Stimulated activated naive CD8-positive, alpha-beta T cell treated with anti-CD3 and anti-CD28 coated beads, Interleukin-15, amount 100 ng/mL, for 72 hours (primary cell): Measurements from ENCODE around the gene MSH5.
"Not testable (repeated sequence)": the region's sequence is repeated elsewhere in the genome, so short reads cannot be mapped to it uniquely, and the experiment has no call there.

Source experiments
- ATAC-seq: fragments of 150-1000 bp; cut with Tn5 transposase; 2 replicates; pipeline ENCODE4 v1.10.0; 2021; ENCODE audit warnings: mild to moderate bottlenecking, moderate library complexity
- DNase-seq, 2 donors: peaks; one replicate each; pipeline ENCODE4 v3.0.0; 2021 to 2022
- H3K27ac Mint-ChIP-seq, 2 donors: one replicate each; pipeline ENCODE4 v1.8.0; 2022; ENCODE audit warnings: mild to moderate bottlenecking in 2 of 2, mixed read lengths in 2 of 2, moderate library complexity in 2 of 2
- H3K27me3 Mint-ChIP-seq: one replicate; pipeline ENCODE4 v1.8.0; 2022; ENCODE audit warnings: mixed read lengths
- H3K4me1 Mint-ChIP-seq: one replicate; pipeline ENCODE4 v1.8.0; 2022; ENCODE audit warnings: mild to moderate bottlenecking, mixed read lengths
- H3K4me3 Mint-ChIP-seq, 2 donors: one replicate each; pipeline ENCODE4 v1.8.0; 2022; ENCODE audit warnings: mild to moderate bottlenecking in 2 of 2, mixed read lengths in 2 of 2, moderate library complexity in 1 of 2
- H3K9me3 Mint-ChIP-seq, 2 donors: one replicate each; pipeline ENCODE4 v1.8.0; 2022; ENCODE audit warnings: mixed read lengths in 2 of 2

Gene MSH5

GRCh38 chr6:31707701-31708100 lies 32.1 kb upstream of the MSH5 start:
- peaks cover 7% of the 10 kb centered on the region for H3K27me3 Mint-ChIP-seq
- no peaks in the 10 kb centered on the region for H3K9me3 Mint-ChIP-seq
- no peak overlapping the region for H3K27ac Mint-ChIP-seq
- no peak for DNase-seq
- peaks cover 15% of the 10 kb centered on the region for H3K4me1 Mint-ChIP-seq
- no peak for ATAC-seq
- no peak overlapping the region for H3K4me3 Mint-ChIP-seq

DNA sequence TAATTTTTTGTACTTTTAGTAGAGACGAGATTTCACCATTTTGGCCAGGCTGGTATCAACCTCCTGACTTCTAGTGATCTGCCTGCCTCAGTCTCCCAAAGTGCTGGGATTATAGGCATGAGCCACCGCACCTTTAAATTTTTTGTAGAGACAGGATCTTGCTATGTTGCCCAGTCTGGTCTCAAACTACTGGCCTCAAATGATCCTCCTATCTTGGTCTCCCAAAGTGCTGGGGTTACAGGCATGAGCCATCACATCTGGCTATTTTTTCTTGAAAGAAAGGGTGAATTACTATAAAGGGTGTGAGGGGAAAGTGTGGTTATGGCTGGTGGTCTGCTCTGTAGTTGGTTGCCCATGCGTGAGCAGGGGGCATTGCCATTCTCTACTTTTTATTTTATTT lies 31.6 kb upstream of the MSH5 start:
- no peak overlapping the region for H3K27ac Mint-ChIP-seq
- no peaks in the 10 kb centered on the region for H3K9me3 Mint-ChIP-seq
- ATAC-seq (no peak), DNase-seq (no peak)
- H3K27me3 Mint-ChIP-seq: peaks cover 7% of the 10 kb centered on the region
- peaks cover 14% of the 10 kb centered on the region for H3K4me1 Mint-ChIP-seq
- no peak overlapping the region for H3K4me3 Mint-ChIP-seq

GRCh38 chr6:31709157-31709556 lies 30.6 kb upstream of the MSH5 start:
- not testable (repeated sequence) for H3K9me3 Mint-ChIP-seq, ATAC-seq, H3K27me3 Mint-ChIP-seq, DNase-seq, H3K27ac Mint-ChIP-seq, H3K4me3 Mint-ChIP-seq
- peaks cover 12% of the 10 kb centered on the region for H3K4me1 Mint-ChIP-seq

- no peak for ATAC-seq
- no peak overlapping the region for H3K4me3 Mint-ChIP-seq
- peaks cover 7% of the 10 kb centered on the region for H3K27me3 Mint-ChIP-seq
- H3K9me3 Mint-ChIP-seq: no peaks in the 10 kb centered on the region
- H3K27ac Mint-ChIP-seq: peak overlapping the region; percentile 43 to 73
- H3K4me1 Mint-ChIP-seq: peaks cover 14% of the 10 kb centered on the region
- DNase-seq: no peak
Measured at GRCh38 chr6:31710523-31711219, 29.1 kb upstream of the MSH5 start.

GRCh38 chr6:31711233-31711632 lies 28.6 kb upstream of the MSH5 start:
- Mint-ChIP-seq H3K4me3 (no peak overlapping the region), H3K27me3 (peaks cover 7% of the 10 kb centered on the region), H3K4me1 (peaks cover 14% of the 10 kb centered on the region), H3K9me3 (no peaks in the 10 kb centered on the region), H3K27ac (peak overlapping the region in 1 of 2 donors; percentile 43)
- DNase-seq (no peak), ATAC-seq (no peak)

GRCh38 chr6:31712296-31712695 lies 27.5 kb upstream of the MSH5 start:
- H3K9me3 Mint-ChIP-seq: no peaks in the 10 kb centered on the region
- no peak overlapping the region for H3K4me3 Mint-ChIP-seq
- ATAC-seq (peak; percentile 64), DNase-seq (no peak)
- peaks cover 7% of the 10 kb centered on the region for H3K27me3 Mint-ChIP-seq
- peaks cover 14% of the 10 kb centered on the region for H3K4me1 Mint-ChIP-seq
- H3K27ac Mint-ChIP-seq: no peak overlapping the region

DNA sequence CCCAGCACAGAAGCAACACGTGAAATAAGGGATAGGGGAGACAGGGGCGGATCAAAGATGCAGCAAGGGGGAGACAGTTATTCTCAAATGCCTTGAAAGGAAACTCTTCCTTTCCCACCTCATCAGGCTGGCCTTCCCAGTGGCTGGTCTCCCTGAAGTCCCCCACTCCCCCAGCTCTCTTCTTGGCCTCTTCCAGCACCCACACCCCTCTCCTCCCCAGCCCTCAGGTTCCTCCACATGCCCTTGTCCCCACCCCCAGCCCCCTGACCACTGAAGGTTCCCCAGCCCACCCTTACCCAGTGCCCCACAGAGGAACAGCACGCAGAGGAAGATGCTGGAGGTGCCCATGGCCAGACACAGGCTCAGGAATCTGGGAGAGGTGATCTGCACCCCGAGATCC lies 26.3 kb upstream of the MSH5 start:
- H3K4me1 Mint-ChIP-seq: peaks cover 14% of the 10 kb centered on the region
- no peaks in the 10 kb centered on the region for H3K9me3 Mint-ChIP-seq
- H3K4me3 Mint-ChIP-seq: no peak overlapping the region
- DNase-seq: no peak
- no peak for ATAC-seq
- H3K27ac Mint-ChIP-seq: no peak overlapping the region
- H3K27me3 Mint-ChIP-seq: peaks cover 7% of the 10 kb centered on the region

DNA sequence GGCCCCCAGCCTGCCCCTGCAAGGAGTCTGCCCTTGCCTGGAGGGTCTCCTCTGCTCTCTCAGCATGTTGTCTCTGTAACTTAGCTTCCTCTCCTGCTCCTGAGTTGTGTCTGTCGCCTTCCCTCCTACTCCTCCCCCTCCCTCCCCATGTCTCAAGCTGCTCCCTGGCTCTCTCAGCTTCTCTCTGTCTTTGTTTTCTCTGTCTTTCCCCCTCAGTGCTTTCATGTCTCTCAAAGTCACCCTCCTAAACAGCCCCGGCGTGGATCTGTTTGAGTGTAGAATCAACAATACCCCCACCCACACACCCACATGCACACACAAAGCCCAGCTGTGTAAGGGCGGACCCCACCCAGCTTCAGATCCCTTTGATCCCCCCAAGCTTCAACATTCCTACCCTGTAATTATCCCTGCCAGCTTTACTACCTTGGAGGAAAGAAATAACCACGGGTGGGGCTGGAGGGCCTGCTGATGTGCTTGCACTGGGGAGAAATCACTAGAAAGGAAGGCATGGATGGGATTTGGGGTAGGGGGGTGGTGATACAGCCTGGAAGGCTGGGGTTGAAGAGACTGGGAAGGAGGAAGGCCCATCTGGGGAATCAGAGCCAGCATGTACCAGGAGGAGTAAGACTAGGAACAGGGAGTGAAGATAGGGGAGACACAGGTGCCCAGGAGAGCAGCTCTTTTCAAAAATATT lies 25.7 kb upstream of the MSH5 start:
- Mint-ChIP-seq H3K4me1 (peaks cover 14% of the 10 kb centered on the region), H3K9me3 (no peaks in the 10 kb centered on the region), H3K27me3 (peaks cover 7% of the 10 kb centered on the region), H3K4me3 (no peak overlapping the region), H3K27ac (peak overlapping the region in 1 of 2 donors; percentile 84)
- DNase-seq (no peak), ATAC-seq (no peak)

- H3K9me3 Mint-ChIP-seq: no peaks in the 10 kb centered on the region
- H3K27me3 Mint-ChIP-seq: peaks cover 7% of the 10 kb centered on the region
- no peak within 1 kb of the TSS for H3K4me3 Mint-ChIP-seq
- H3K4me1 Mint-ChIP-seq: peaks cover 14% of the 10 kb centered on the region
- no peak for DNase-seq
- no peak for ATAC-seq
- H3K27ac Mint-ChIP-seq: peak within 1 kb of the TSS in 1 of 2 donors; percentile 84
Measured at GRCh38 chr6:31715022-31715958, 24.5 kb upstream of the MSH5 start, which contains the start of gene LY6G6D. Gene LY6G6D, plus strand, starts transcription at chr6:31715348. Its CDS starts 8 bp downstream, at chr6:31715356.

- ATAC-seq (no peak), DNase-seq (no peak)
- Mint-ChIP-seq H3K4me1 (peaks cover 8% of the 10 kb centered on the region), H3K27me3 (peaks cover under 1% of the 10 kb centered on the region), H3K9me3 (no peaks in the 10 kb centered on the region), H3K4me3 (no peak overlapping the region), H3K27ac (no peak overlapping the region)
Measured at GRCh38 chr6:31717499-31718222, 22.1 kb upstream of the MSH5 start.

DNA sequence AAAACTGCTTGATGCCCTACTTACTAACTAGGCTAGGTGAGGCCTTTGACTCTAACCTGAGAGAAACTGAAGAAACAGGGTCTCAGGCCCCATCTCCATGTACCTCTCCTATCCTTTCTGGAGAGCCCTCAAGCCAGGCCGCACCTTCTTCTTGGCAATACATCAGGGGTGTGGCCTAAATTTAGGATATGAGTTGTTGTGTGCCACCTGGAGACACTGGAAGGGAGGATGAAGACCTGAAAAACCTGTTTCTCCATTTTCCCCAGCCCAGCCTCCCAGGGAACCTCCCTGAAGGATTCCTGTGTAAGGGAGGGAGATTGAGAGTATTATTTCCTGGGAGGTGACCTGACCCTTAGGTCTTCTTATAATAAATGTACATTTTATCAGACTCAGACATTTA lies 21.5 kb upstream of the MSH5 start:
- no peak for ATAC-seq

GRCh38 chr6:31719001-31719400 lies 20.8 kb upstream of the MSH5 start:
- DNase-seq: no peak
- H3K27ac Mint-ChIP-seq: no peak overlapping the region
- H3K4me3 Mint-ChIP-seq: no peak overlapping the region
- H3K4me1 Mint-ChIP-seq: peaks cover 15% of the 10 kb centered on the region
- H3K27me3 Mint-ChIP-seq: no peaks in the 10 kb centered on the region
- ATAC-seq: no peak
- no peaks in the 10 kb centered on the region for H3K9me3 Mint-ChIP-seq

More for the DNA sequence above, 21.5 kb upstream of the MSH5 start:
- Mint-ChIP-seq H3K4me3 (no peak overlapping the region), H3K27ac (no peak overlapping the region), H3K27me3 (no peaks in the 10 kb centered on the region), H3K9me3 (no peaks in the 10 kb centered on the region), H3K4me1 (peaks cover 11% of the 10 kb centered on the region)
- no peak for DNase-seq

DNA sequence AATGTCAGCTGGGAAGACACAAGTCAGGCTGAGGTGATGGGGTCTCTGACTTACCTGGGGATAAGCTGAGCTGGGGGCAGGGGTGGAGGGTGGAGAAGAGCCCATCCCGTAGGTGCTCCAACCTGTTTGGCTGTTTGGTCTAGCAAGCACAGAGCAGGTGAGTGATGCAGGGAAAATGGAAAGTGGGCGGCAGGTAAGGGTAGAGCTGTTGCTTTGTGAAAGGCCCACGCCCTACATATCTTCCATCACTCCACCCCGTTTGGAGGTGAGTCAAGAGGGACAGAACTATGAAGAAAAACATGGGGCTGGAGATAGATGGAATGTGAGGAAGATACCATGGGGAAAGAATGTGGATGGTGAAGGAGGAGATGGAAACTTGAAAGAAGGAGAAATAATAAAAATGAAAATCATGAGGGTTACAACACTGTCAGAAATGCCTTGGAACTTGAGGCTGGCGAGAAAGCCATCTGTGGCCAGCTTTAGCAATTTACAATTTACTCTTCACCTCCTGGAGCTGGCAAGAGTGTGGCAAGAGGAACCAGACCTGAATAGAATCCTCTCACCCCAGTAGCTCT lies 19.5 kb upstream of the MSH5 start:
- DNase-seq (no peak), ATAC-seq (no peak)
- no peaks in the 10 kb centered on the region for H3K27me3 Mint-ChIP-seq
- H3K9me3 Mint-ChIP-seq: no peaks in the 10 kb centered on the region
- peaks cover 11% of the 10 kb centered on the region for H3K4me1 Mint-ChIP-seq
- no peak overlapping the region for H3K4me3 Mint-ChIP-seq
- H3K27ac Mint-ChIP-seq: no peak overlapping the region

DNA sequence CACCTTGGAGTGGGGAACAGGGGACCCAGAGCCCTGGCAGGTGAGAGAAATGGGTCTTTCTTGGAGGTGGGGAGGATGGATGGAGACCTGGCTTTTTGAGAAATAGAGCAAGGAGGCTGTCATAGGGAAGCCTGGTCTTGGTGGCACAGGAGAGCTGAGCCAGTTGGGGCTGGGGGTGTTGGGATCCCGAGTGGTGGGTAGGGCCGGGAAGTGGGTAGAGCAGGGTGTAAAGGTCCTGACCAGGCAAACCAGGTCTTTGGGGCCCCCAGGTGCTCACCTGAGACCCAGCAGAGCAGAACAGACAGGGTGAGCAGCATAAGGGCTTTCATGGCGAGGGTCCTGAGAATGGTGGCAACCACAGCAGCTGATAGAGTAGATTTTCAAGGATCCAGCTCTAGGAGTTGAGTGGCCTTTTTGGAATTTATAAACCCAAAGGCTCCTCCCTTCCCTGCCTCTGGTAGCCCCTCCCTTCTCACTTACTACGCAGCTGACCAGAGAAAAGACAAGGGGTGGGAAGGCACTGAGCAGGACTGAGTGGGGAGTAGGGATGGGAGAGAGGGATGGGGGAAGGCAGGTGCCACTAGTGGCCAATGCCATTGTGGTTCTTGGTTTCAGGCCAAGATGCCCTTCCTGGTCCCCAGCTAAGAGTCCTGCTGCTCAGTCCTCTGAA lies 18.3 kb upstream of the MSH5 start, which contains the start of gene LY6G6C:
Gene LY6G6C, minus strand, starts transcription at position 396 of the 670 bp plus-strand sequence. Its CDS starts 67 bp downstream, at position 329.
- Mint-ChIP-seq H3K9me3 (no peaks in the 10 kb centered on the region), H3K4me1 (peaks cover 21% of the 10 kb centered on the region), H3K4me3 (no peak within 1 kb of the TSS), H3K27me3 (no peaks in the 10 kb centered on the region), H3K27ac (peak within 1 kb of the TSS in 1 of 2 donors; percentile 43)
- DNase-seq (no peak), ATAC-seq (no peak)
